ENCODE data around the gene SNX10.

Gene SNX10

GRCh38 chr7:26337232-26337865 lies 45.7 kb downstream of the SNX10 start:
- no peak for TF ChIP-seq FOXM1 (IDR thresholded peaks at IDR 0.05; ENCODE audit: borderline replicate concordance)
- no peak for TF ChIP-seq LEF1 (IDR thresholded peaks at IDR 0.05; ENCODE audit: borderline replicate concordance)
- TF ChIP-seq ZNF384 (IDR thresholded peaks at IDR 0.05) = no peak
- no peak for TF ChIP-seq HDGF (IDR thresholded peaks at IDR 0.05; ENCODE audit: borderline replicate concordance)
- no peak for TF ChIP-seq FOXA1 (IDR thresholded peaks at IDR 0.05)
- TF ChIP-seq SUZ12 (IDR thresholded peaks at IDR 0.05) = no peak
- no peak for TF ChIP-seq L3MBTL2 (conservative IDR thresholded peaks at IDR 0.05)
- no peak for TF ChIP-seq PKNOX1 (IDR thresholded peaks at IDR 0.05)
- TF ChIP-seq ARNT (IDR thresholded peaks at IDR 0.05) = no peak
- TF ChIP-seq TARDBP (IDR thresholded peaks at IDR 0.05) = no peak
- no peak for TF ChIP-seq BHLHE40 (IDR thresholded peaks at IDR 0.05; ENCODE audit: borderline replicate concordance)
- no peak for TF ChIP-seq CTBP1 (IDR thresholded peaks at IDR 0.05; ENCODE audit: borderline replicate concordance)
- no peak for TF ChIP-seq ELF4 (IDR thresholded peaks at IDR 0.05)
- DNase-seq (ENCODE audit: extremely low spot score) = no peak
- CTCF ChIA-PET = no interaction called here
- POLR2A ChIA-PET = no interaction called here

GRCh38 chr7:26340476-26341018 lies 48.9 kb downstream of the SNX10 start:
- ChIA-PET CTCF (no interaction called here), POLR2A (no interaction called here)
- TF ChIP-seq ELF4 (IDR thresholded peaks at IDR 0.05) (no peak), FOXK2 (IDR thresholded peaks at IDR 0.05) (no peak), BHLHE40 (IDR thresholded peaks at IDR 0.05; ENCODE audit: borderline replicate concordance) (no peak), ZNF384 (IDR thresholded peaks at IDR 0.05) (no peak), PKNOX1 (IDR thresholded peaks at IDR 0.05) (no peak), SP1 (IDR thresholded peaks at IDR 0.05) (no peak), SUZ12 (IDR thresholded peaks at IDR 0.05) (no peak), FOXM1 (IDR thresholded peaks at IDR 0.05; ENCODE audit: borderline replicate concordance) (no peak), NFRKB (IDR thresholded peaks at IDR 0.05) (no peak), HDGF (IDR thresholded peaks at IDR 0.05; ENCODE audit: borderline replicate concordance) (no peak), TARDBP (IDR thresholded peaks at IDR 0.05) (no peak), L3MBTL2 (conservative IDR thresholded peaks at IDR 0.05) (no peak), CTBP1 (IDR thresholded peaks at IDR 0.05; ENCODE audit: borderline replicate concordance) (no peak), ARNT (IDR thresholded peaks at IDR 0.05) (no peak), FOXA1 (IDR thresholded peaks at IDR 0.05) (no peak), LEF1 (IDR thresholded peaks at IDR 0.05; ENCODE audit: borderline replicate concordance) (no peak)
- DNase-seq (ENCODE audit: extremely low spot score) = no peak

- ChIA-PET CTCF (no interaction called here), POLR2A (no interaction called here)
- no peak for DNase-seq (ENCODE audit: extremely low spot score)
- no peak for TF ChIP-seq ARNT (IDR thresholded peaks at IDR 0.05)
- TF ChIP-seq SUZ12 (IDR thresholded peaks at IDR 0.05) = no peak
- TF ChIP-seq ZNF384 (IDR thresholded peaks at IDR 0.05) = no peak
- no peak for TF ChIP-seq FOXK2 (IDR thresholded peaks at IDR 0.05)
- TF ChIP-seq TARDBP (IDR thresholded peaks at IDR 0.05) = no peak
- no peak for TF ChIP-seq PKNOX1 (IDR thresholded peaks at IDR 0.05)
Observed at GRCh38 chr7:26343320-26343832, 51.7 kb downstream of the SNX10 start.

GRCh38 chr7:26343837-26344236 lies 52.2 kb downstream of the SNX10 start:
- CTCF ChIA-PET = no interaction called here
- no peak for TF ChIP-seq ARNT (IDR thresholded peaks at IDR 0.05)
- TF ChIP-seq CTBP1 (IDR thresholded peaks at IDR 0.05; ENCODE audit: borderline replicate concordance) = no peak
- no peak for TF ChIP-seq PKNOX1 (IDR thresholded peaks at IDR 0.05)
- no peak for TF ChIP-seq FOXA1 (IDR thresholded peaks at IDR 0.05)
- TF ChIP-seq ELF4 (IDR thresholded peaks at IDR 0.05) = no peak
- TF ChIP-seq SUZ12 (IDR thresholded peaks at IDR 0.05) = no peak
- TF ChIP-seq NFRKB (IDR thresholded peaks at IDR 0.05) = no peak
- no peak for TF ChIP-seq ZNF384 (IDR thresholded peaks at IDR 0.05)
- no peak for TF ChIP-seq LEF1 (IDR thresholded peaks at IDR 0.05; ENCODE audit: borderline replicate concordance)
- TF ChIP-seq FOXM1 (IDR thresholded peaks at IDR 0.05; ENCODE audit: borderline replicate concordance) = no peak
- TF ChIP-seq SP1 (IDR thresholded peaks at IDR 0.05) = no peak
- TF ChIP-seq BHLHE40 (IDR thresholded peaks at IDR 0.05; ENCODE audit: borderline replicate concordance) = no peak
- TF ChIP-seq TARDBP (IDR thresholded peaks at IDR 0.05) = no peak
- no peak for TF ChIP-seq FOXK2 (IDR thresholded peaks at IDR 0.05)
- TF ChIP-seq L3MBTL2 (conservative IDR thresholded peaks at IDR 0.05) = no peak
- TF ChIP-seq HDGF (IDR thresholded peaks at IDR 0.05; ENCODE audit: borderline replicate concordance) = no peak
- no peak for DNase-seq (ENCODE audit: extremely low spot score)
- POLR2A ChIA-PET = no interaction called here

- ChIA-PET POLR2A (no interaction called here), CTCF (no interaction called here)
- TF ChIP-seq FOXK2 (IDR thresholded peaks at IDR 0.05) (no peak), ARNT (IDR thresholded peaks at IDR 0.05) (no peak), ZNF384 (IDR thresholded peaks at IDR 0.05) (no peak)
- DNase-seq (ENCODE audit: extremely low spot score) = no peak
Observed at GRCh38 chr7:26345202-26345601, 53.5 kb downstream of the SNX10 start.

- ChIA-PET CTCF (no interaction called here), POLR2A (no interaction called here)
Observed at GRCh38 chr7:26345837-26346236, 54.2 kb downstream of the SNX10 start.

More at GRCh38 chr7:26345837-26346236, 54.2 kb downstream of the SNX10 start:
- TF ChIP-seq ZNF384 (IDR thresholded peaks at IDR 0.05) (no peak), NFRKB (IDR thresholded peaks at IDR 0.05) (no peak), LEF1 (IDR thresholded peaks at IDR 0.05; ENCODE audit: borderline replicate concordance) (no peak), SP1 (IDR thresholded peaks at IDR 0.05) (no peak), ARNT (IDR thresholded peaks at IDR 0.05) (no peak), TARDBP (IDR thresholded peaks at IDR 0.05) (no peak), PKNOX1 (IDR thresholded peaks at IDR 0.05) (no peak), FOXK2 (IDR thresholded peaks at IDR 0.05) (no peak), FOXA1 (IDR thresholded peaks at IDR 0.05) (no peak), BHLHE40 (IDR thresholded peaks at IDR 0.05; ENCODE audit: borderline replicate concordance) (no peak), FOXM1 (IDR thresholded peaks at IDR 0.05; ENCODE audit: borderline replicate concordance) (no peak), L3MBTL2 (conservative IDR thresholded peaks at IDR 0.05) (no peak), HDGF (IDR thresholded peaks at IDR 0.05; ENCODE audit: borderline replicate concordance) (no peak), SUZ12 (IDR thresholded peaks at IDR 0.05) (no peak)
- DNase-seq (ENCODE audit: extremely low spot score) = no peak

Measured in HEK293T (cell line).